SH-SY5Y (cell line): ENCODE measurements around the gene DNM3.

ENCODE experiments used
- GATA2 ChIP-seq: IDR thresholded peaks from 2 replicates; pipeline ENCODE4 v1.6.1; 2011; ENCODE audit warnings: mild to moderate bottlenecking, low read depth, low read length
- GATA3 ChIP-seq: IDR thresholded peaks from 2 replicates; pipeline ENCODE4 v1.6.1; 2011; ENCODE audit warnings: low read depth, mild to moderate bottlenecking, low read length, moderate library complexity

- TF ChIP-seq GATA3 (no peak), GATA2 (no peak)
Observed at GRCh38 chr1:172447641-172448040, 606.3 kb downstream of the DNM3 start.
